ENCODE measurements around the gene BACH2. TPM values are rescaled to one million over a fixed set of nuclear protein-coding genes. Genes with fewer than 3 reads are reported as not detected.

The BACH2 gene
- polyA plus RNA-seq, 1 donor (not counting 4 experiments of a cell fraction or from before 2014, with no cell fraction given): 0.50 TPM

DNA sequence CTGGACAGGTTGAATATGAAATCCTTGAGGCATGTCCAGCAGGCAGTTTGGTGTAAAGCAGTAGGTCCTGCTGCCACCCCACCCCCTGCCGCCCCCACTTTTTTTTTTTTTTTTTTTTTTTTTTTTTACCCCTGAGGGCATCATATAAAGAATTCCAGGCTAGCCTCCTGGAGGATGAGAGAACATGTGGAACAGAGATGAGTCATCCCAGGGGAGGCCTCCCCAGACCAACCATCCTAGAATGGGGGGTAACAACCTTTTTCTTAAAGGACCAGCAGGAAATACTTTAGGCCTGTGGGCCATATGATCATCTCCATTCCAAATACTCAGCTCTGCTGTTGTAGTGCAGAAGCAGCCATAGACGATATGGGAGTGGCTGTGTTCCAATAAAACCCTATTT lies 231.5 kb downstream of the BACH2 start:
- DNase-seq (ENCODE audit: low read depth, low spot score) (no peak), FAIRE-seq (no peak)
- Histone ChIP-seq H3K4me2 (ENCODE audit: control insufficient read depth, extremely low read depth, insufficient read depth, low read depth, low read length) (no peak overlapping the region), H3K36me3 (ENCODE audit: control insufficient read depth in 2 of 2, extremely low read depth in 1 of 2, insufficient read depth in 2 of 2, low read length in 2 of 2) (no peaks in the 10 kb centered on the region), H3K9ac (ENCODE audit: control insufficient read depth, extremely low read depth, insufficient read depth, low read length) (no peak overlapping the region), H3K27ac (ENCODE audit: control insufficient read depth, insufficient read depth, low read length) (no peak overlapping the region), H2AFZ (ENCODE audit: control insufficient read depth, low read length) (no peak overlapping the region), H4K20me1 (ENCODE audit: control insufficient read depth, extremely low read depth, insufficient read depth, low read length) (no peaks in the 10 kb centered on the region), H3K9me3 (ENCODE audit: control insufficient read depth, low read depth, low read length) (no peaks in the 10 kb centered on the region), H3K4me1 (ENCODE audit: control insufficient read depth, extremely low read depth, insufficient read depth, low read length) (no peaks in the 10 kb centered on the region), H3K9me1 (ENCODE audit: control insufficient read depth, extremely low read depth, insufficient read depth, low read length) (no peaks in the 10 kb centered on the region), H3K79me2 (ENCODE audit: control insufficient read depth, insufficient read depth, low read length) (no peaks in the 10 kb centered on the region), H3K4me3 (ENCODE audit: control insufficient read depth in 2 of 3, extremely low read depth in 1 of 3, insufficient read depth in 2 of 3, low read depth in 1 of 3, low read length in 3 of 3) (no peak overlapping the region), H3K27me3 (ENCODE audit: control insufficient read depth, extremely low read depth, insufficient read depth, low read length) (no peaks in the 10 kb centered on the region)
- TF ChIP-seq, protein P1, sequence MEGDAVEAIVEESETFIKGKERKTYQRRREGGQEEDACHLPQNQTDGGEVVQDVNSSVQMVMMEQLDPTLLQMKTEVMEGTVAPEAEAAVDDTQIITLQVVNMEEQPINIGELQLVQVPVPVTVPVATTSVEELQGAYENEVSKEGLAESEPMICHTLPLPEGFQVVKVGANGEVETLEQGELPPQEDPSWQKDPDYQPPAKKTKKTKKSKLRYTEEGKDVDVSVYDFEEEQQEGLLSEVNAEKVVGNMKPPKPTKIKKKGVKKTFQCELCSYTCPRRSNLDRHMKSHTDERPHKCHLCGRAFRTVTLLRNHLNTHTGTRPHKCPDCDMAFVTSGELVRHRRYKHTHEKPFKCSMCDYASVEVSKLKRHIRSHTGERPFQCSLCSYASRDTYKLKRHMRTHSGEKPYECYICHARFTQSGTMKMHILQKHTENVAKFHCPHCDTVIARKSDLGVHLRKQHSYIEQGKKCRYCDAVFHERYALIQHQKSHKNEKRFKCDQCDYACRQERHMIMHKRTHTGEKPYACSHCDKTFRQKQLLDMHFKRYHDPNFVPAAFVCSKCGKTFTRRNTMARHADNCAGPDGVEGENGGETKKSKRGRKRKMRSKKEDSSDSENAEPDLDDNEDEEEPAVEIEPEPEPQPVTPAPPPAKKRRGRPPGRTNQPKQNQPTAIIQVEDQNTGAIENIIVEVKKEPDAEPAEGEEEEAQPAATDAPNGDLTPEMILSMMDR (optimal IDR thresholded peaks at IDR 0.05 in 1 of 3, IDR thresholded peaks at IDR 0.05 in 1 of 3, conservative IDR thresholded peaks at IDR 0.05 in 1 of 3; ENCODE audit: extremely low read depth in 1 of 3, insufficient read depth in 2 of 3, low read length in 3 of 3): no peak
- no peak for TF ChIP-seq EZH2 (IDR thresholded peaks at IDR 0.05; ENCODE audit: low read length)
- dilution Hi-C loops (cut with MboI; ENCODE audit: extremely low pct_ligation_motif_present, low sequenced_read_pairs): no loop called here

DNA sequence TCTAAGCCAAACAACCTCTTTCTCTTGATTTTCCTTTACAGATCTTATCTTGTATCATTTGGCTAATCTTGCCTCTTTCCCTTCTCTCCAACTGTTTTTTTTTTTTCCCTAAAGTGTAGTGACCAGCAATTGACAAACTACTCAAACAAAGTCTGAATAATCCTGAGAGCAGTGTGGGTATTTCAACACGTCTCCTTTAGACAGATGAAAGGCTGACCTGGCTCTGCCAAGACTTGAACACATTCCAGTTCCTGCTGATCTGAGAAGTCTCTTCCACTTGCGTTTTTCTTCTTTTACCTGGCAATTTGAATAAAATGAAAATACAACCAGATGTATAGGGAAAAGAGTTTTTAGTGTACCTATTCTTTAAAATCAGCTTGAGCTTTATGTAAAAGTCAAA lies 234.0 kb downstream of the BACH2 start:
- FAIRE-seq: peak; percentile 66
- Histone ChIP-seq H3K4me2 (ENCODE audit: control insufficient read depth, extremely low read depth, insufficient read depth, low read depth, low read length) (no peak overlapping the region), H3K36me3 (ENCODE audit: control insufficient read depth in 2 of 2, extremely low read depth in 1 of 2, insufficient read depth in 2 of 2, low read length in 2 of 2) (no peaks in the 10 kb centered on the region), H2AFZ (ENCODE audit: control insufficient read depth, low read length) (no peak overlapping the region), H3K4me3 (ENCODE audit: control insufficient read depth in 2 of 3, extremely low read depth in 1 of 3, insufficient read depth in 2 of 3, low read depth in 1 of 3, low read length in 3 of 3) (no peak overlapping the region), H3K9ac (ENCODE audit: control insufficient read depth, extremely low read depth, insufficient read depth, low read length) (no peak overlapping the region), H3K4me1 (ENCODE audit: control insufficient read depth, extremely low read depth, insufficient read depth, low read length) (no peaks in the 10 kb centered on the region), H4K20me1 (ENCODE audit: control insufficient read depth, extremely low read depth, insufficient read depth, low read length) (no peaks in the 10 kb centered on the region), H3K27ac (ENCODE audit: control insufficient read depth, insufficient read depth, low read length) (no peak overlapping the region), H3K9me1 (ENCODE audit: control insufficient read depth, extremely low read depth, insufficient read depth, low read length) (no peaks in the 10 kb centered on the region), H3K9me3 (ENCODE audit: control insufficient read depth, low read depth, low read length) (no peaks in the 10 kb centered on the region), H3K27me3 (ENCODE audit: control insufficient read depth, extremely low read depth, insufficient read depth, low read length) (no peaks in the 10 kb centered on the region), H3K79me2 (ENCODE audit: control insufficient read depth, insufficient read depth, low read length) (no peaks in the 10 kb centered on the region)
- DNase-seq (ENCODE audit: low read depth, low spot score): no peak
- dilution Hi-C loops (cut with MboI; ENCODE audit: extremely low pct_ligation_motif_present, low sequenced_read_pairs): no loop called here
- TF ChIP-seq EZH2 (IDR thresholded peaks at IDR 0.05; ENCODE audit: low read length): no peak
- TF ChIP-seq, protein P1 (optimal IDR thresholded peaks at IDR 0.05 in 1 of 3, IDR thresholded peaks at IDR 0.05 in 1 of 3, conservative IDR thresholded peaks at IDR 0.05 in 1 of 3; ENCODE audit: extremely low read depth in 1 of 3, insufficient read depth in 2 of 3, low read length in 3 of 3): no peak

Measured in keratinocyte (primary cell).